ENCODE results near the gene NPBWR2. TPM values are rescaled to one million over a fixed set of nuclear protein-coding genes. Genes with fewer than 3 reads are reported as not detected.

Gene NPBWR2
- total and polyA plus RNA-seq, 2 experiments from 2014 or later = not detected

- no peaks in the 10 kb centered on the region for H3K36me3 Mint-ChIP-seq (ENCODE audit: low read depth)
- no peak for ATAC-seq
- no peaks in the 10 kb centered on the region for H3K4me1 ChIP-seq (ENCODE audit: insufficient read depth)
- H3K27me3 ChIP-seq (ENCODE audit: insufficient read depth) = no peaks in the 10 kb centered on the region
- DNase-seq (ENCODE audit: low spot score) = peak; percentile 0
- H3K9me3 Mint-ChIP-seq = no peaks in the 10 kb centered on the region
- H3K4me2 ChIP-seq = no peak overlapping the region
- no peak overlapping the region for H3K27ac Mint-ChIP-seq
- H3K4me3 Mint-ChIP-seq = no peak overlapping the region
- H3K79me2 ChIP-seq (replicated peaks; ENCODE audit: insufficient read depth) = no peaks in the 10 kb centered on the region
- TF ChIP-seq EZH2 (IDR thresholded peaks at IDR 0.05; ENCODE audit: low read depth, unreplicated experiment) = no peak
- no peak for TF ChIP-seq ZNF331 (CRISPR knock-in tag; IDR thresholded peaks at IDR 0.05; ENCODE audit: low read depth)
- H3K9me2 ChIP-seq (ENCODE audit: insufficient read depth) = no peaks in the 10 kb centered on the region
- H3K4me3 ChIP-seq = no peak overlapping the region
- H4K20me1 ChIP-seq (replicated peaks; ENCODE audit: insufficient read depth) = no peaks in the 10 kb centered on the region
- H3K4me1 Mint-ChIP-seq = no peaks in the 10 kb centered on the region
- H3F3A ChIP-seq (replicated peaks; ENCODE audit: low read depth) = no peaks in the 10 kb centered on the region
- no peak overlapping the region for H3K27ac ChIP-seq (ENCODE audit: low read depth)
- no peak overlapping the region for H2AFZ ChIP-seq
- H3K27me3 Mint-ChIP-seq (ENCODE audit: insufficient read depth, low read depth, poor library complexity) = peaks cover 4% of the 10 kb centered on the region
- H3K36me3 ChIP-seq (ENCODE audit: insufficient read depth) = no peaks in the 10 kb centered on the region
Measured at GRCh38 chr20:64113796-64114355, 6.5 kb upstream of the NPBWR2 start.

DNA sequence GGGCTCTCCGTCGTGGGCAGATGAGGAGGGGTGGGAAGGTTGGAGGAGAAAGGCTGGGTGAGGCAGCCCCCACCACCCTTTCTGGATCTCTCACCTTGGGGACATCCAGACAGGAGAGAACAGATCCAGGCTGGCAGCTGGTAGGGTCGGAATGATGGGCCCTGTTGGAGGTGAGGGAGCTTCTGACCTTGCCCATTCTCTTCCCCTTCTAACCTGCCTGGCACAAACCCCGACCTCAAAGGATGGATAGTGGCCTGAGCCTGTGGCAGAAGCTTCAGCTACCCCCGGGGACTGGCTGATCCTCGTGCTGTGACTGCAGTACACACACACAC is 6.0 kb upstream of the NPBWR2 start:
- H3K9me3 Mint-ChIP-seq = no peaks in the 10 kb centered on the region
- TF ChIP-seq EZH2 (IDR thresholded peaks at IDR 0.05; ENCODE audit: low read depth, unreplicated experiment) (no peak), ZNF331 (CRISPR knock-in tag; IDR thresholded peaks at IDR 0.05; ENCODE audit: low read depth) (no peak)
- no peak overlapping the region for H3K4me2 ChIP-seq
- H3K27ac ChIP-seq (ENCODE audit: low read depth) = no peak overlapping the region
- H3K9me2 ChIP-seq (ENCODE audit: insufficient read depth) = no peaks in the 10 kb centered on the region
- no peaks in the 10 kb centered on the region for H3K79me2 ChIP-seq (replicated peaks; ENCODE audit: insufficient read depth)
- no peak overlapping the region for H3K4me3 ChIP-seq
- ATAC-seq (no peak), DNase-seq (ENCODE audit: low spot score) (no peak)
- H3K27me3 ChIP-seq (ENCODE audit: insufficient read depth) = no peaks in the 10 kb centered on the region
- no peaks in the 10 kb centered on the region for H4K20me1 ChIP-seq (replicated peaks; ENCODE audit: insufficient read depth)
- no peaks in the 10 kb centered on the region for H3K4me1 ChIP-seq (ENCODE audit: insufficient read depth)
- no peaks in the 10 kb centered on the region for H3K4me1 Mint-ChIP-seq
- no peaks in the 10 kb centered on the region for H3K36me3 ChIP-seq (ENCODE audit: insufficient read depth)
- H2AFZ ChIP-seq = no peak overlapping the region
- H3K27me3 Mint-ChIP-seq (ENCODE audit: insufficient read depth, low read depth, poor library complexity) = peaks cover 4% of the 10 kb centered on the region
- no peaks in the 10 kb centered on the region for H3F3A ChIP-seq (replicated peaks; ENCODE audit: low read depth)
- H3K4me3 Mint-ChIP-seq = no peak overlapping the region
- no peak overlapping the region for H3K27ac Mint-ChIP-seq
- H3K36me3 Mint-ChIP-seq (ENCODE audit: low read depth) = no peaks in the 10 kb centered on the region

GRCh38 chr20:64112691-64113443 is 5.5 kb upstream of the NPBWR2 start:
- H3K9me3 Mint-ChIP-seq = no peaks in the 10 kb centered on the region
- peaks cover 4% of the 10 kb centered on the region for H3K27me3 Mint-ChIP-seq (ENCODE audit: insufficient read depth, low read depth, poor library complexity)
- Histone ChIP-seq H3K27ac (ENCODE audit: low read depth) (no peak overlapping the region), H3K9me2 (ENCODE audit: insufficient read depth) (no peaks in the 10 kb centered on the region), H3K36me3 (ENCODE audit: insufficient read depth) (no peaks in the 10 kb centered on the region), H3K4me1 (ENCODE audit: insufficient read depth) (no peaks in the 10 kb centered on the region), H2AFZ (no peak overlapping the region), H3F3A (replicated peaks; ENCODE audit: low read depth) (no peaks in the 10 kb centered on the region), H3K4me3 (no peak overlapping the region), H3K79me2 (replicated peaks; ENCODE audit: insufficient read depth) (no peaks in the 10 kb centered on the region), H3K4me2 (no peak overlapping the region), H4K20me1 (replicated peaks; ENCODE audit: insufficient read depth) (no peaks in the 10 kb centered on the region), H3K27me3 (ENCODE audit: insufficient read depth) (no peaks in the 10 kb centered on the region)
- no peaks in the 10 kb centered on the region; the same call in 2 of the 3 replicates for H3K4me1 Mint-ChIP-seq
- H3K36me3 Mint-ChIP-seq (ENCODE audit: low read depth) = no peaks in the 10 kb centered on the region
- peak; percentile 1 for DNase-seq (ENCODE audit: low spot score)
- H3K27ac Mint-ChIP-seq = no peak overlapping the region
- H3K4me3 Mint-ChIP-seq = no peak overlapping the region
- no peak for ATAC-seq
- TF ChIP-seq EZH2phosphoT487 (IDR thresholded peaks at IDR 0.05; ENCODE audit: unreplicated experiment) (no peak), NANOG (IDR thresholded peaks at IDR 0.05; ENCODE audit: borderline replicate concordance) (no peak), EZH2 (IDR thresholded peaks at IDR 0.05; ENCODE audit: low read depth, unreplicated experiment) (no peak), ZNF114 (CRISPR knock-in tag; IDR thresholded peaks at IDR 0.05) (no peak), ZNF331 (CRISPR knock-in tag; IDR thresholded peaks at IDR 0.05; ENCODE audit: low read depth) (no peak), POLR2AphosphoS5 (IDR thresholded peaks at IDR 0.05; ENCODE audit: low read depth) (no peak)
- TF ChIP-seq, protein P1, sequence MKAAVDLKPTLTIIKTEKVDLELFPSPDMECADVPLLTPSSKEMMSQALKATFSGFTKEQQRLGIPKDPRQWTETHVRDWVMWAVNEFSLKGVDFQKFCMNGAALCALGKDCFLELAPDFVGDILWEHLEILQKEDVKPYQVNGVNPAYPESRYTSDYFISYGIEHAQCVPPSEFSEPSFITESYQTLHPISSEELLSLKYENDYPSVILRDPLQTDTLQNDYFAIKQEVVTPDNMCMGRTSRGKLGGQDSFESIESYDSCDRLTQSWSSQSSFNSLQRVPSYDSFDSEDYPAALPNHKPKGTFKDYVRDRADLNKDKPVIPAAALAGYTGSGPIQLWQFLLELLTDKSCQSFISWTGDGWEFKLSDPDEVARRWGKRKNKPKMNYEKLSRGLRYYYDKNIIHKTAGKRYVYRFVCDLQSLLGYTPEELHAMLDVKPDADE (IDR thresholded peaks at IDR 0.05) = no peak
- TF ChIP-seq, protein P2, sequence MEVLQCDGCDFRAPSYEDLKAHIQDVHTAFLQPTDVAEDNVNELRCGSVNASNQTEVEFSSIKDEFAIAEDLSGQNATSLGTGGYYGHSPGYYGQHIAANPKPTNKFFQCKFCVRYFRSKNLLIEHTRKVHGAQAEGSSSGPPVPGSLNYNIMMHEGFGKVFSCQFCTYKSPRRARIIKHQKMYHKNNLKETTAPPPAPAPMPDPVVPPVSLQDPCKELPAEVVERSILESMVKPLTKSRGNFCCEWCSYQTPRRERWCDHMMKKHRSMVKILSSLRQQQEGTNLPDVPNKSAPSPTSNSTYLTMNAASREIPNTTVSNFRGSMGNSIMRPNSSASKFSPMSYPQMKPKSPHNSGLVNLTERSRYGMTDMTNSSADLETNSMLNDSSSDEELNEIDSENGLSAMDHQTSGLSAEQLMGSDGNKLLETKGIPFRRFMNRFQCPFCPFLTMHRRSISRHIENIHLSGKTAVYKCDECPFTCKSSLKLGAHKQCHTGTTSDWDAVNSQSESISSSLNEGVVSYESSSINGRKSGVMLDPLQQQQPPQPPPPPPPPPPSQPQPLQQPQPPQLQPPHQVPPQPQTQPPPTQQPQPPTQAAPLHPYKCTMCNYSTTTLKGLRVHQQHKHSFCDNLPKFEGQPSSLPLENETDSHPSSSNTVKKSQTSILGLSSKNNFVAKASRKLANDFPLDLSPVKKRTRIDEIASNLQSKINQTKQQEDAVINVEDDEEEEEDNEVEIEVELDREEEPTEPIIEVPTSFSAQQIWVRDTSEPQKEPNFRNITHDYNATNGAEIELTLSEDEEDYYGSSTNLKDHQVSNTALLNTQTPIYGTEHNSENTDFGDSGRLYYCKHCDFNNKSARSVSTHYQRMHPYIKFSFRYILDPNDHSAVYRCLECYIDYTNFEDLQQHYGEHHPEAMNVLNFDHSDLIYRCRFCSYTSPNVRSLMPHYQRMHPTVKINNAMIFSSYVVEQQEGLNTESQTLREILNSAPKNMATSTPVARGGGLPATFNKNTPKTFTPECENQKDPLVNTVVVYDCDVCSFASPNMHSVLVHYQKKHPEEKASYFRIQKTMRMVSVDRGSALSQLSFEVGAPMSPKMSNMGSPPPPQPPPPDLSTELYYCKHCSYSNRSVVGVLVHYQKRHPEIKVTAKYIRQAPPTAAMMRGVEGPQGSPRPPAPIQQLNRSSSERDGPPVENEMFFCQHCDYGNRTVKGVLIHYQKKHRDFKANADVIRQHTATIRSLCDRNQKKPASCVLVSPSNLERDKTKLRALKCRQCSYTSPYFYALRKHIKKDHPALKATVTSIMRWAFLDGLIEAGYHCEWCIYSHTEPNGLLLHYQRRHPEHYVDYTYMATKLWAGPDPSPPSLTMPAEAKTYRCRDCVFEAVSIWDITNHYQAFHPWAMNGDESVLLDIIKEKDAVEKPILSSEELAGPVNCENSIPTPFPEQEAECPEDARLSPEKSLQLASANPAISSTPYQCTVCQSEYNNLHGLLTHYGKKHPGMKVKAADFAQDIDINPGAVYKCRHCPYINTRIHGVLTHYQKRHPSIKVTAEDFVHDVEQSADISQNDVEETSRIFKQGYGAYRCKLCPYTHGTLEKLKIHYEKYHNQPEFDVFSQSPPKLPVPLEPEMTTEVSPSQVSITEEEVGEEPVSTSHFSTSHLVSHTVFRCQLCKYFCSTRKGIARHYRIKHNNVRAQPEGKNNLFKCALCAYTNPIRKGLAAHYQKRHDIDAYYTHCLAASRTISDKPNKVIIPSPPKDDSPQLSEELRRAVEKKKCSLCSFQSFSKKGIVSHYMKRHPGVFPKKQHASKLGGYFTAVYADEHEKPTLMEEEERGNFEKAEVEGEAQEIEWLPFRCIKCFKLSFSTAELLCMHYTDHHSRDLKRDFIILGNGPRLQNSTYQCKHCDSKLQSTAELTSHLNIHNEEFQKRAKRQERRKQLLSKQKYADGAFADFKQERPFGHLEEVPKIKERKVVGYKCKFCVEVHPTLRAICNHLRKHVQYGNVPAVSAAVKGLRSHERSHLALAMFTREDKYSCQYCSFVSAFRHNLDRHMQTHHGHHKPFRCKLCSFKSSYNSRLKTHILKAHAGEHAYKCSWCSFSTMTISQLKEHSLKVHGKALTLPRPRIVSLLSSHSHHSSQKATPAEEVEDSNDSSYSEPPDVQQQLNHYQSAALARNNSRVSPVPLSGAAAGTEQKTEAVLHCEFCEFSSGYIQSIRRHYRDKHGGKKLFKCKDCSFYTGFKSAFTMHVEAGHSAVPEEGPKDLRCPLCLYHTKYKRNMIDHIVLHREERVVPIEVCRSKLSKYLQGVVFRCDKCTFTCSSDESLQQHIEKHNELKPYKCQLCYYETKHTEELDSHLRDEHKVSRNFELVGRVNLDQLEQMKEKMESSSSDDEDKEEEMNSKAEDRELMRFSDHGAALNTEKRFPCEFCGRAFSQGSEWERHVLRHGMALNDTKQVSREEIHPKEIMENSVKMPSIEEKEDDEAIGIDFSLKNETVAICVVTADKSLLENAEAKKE (CRISPR knock-in tag; IDR thresholded peaks at IDR 0.05) = no peak

Data from GM23338 (cell line).